Osteocyte (in vitro differentiated cells): Measurements from ENCODE around the gene POC1A. TPM values are rescaled to one million over a fixed set of nuclear protein-coding genes. Genes with fewer than 3 reads are reported as not detected.

ENCODE experiments used
- DNase-seq: peaks from one replicate; pipeline ENCODE4 v3.0.0; 2021; ENCODE audit warnings: mixed read lengths; ENCODE audit not compliant: unreplicated experiment; ENCODE audit errors: extremely low spot score
- H3K27ac Mint-ChIP-seq: one replicate; pipeline ENCODE4 v1.8.0; 2021; ENCODE audit warnings: mild to moderate bottlenecking, mixed read lengths; ENCODE audit not compliant: unreplicated experiment
- H3K27me3 Mint-ChIP-seq: one replicate; pipeline ENCODE4 v1.8.0; 2021; ENCODE audit warnings: mixed read lengths; ENCODE audit not compliant: unreplicated experiment
- H3K36me3 Mint-ChIP-seq: one replicate; pipeline ENCODE4 v1.8.0; 2021; ENCODE audit warnings: mixed read lengths; ENCODE audit not compliant: unreplicated experiment
- H3K4me1 Mint-ChIP-seq: one replicate; pipeline ENCODE4 v1.8.0; 2021; ENCODE audit warnings: mixed read lengths; ENCODE audit not compliant: unreplicated experiment
- H3K4me3 Mint-ChIP-seq: one replicate; pipeline ENCODE4 v1.8.0; 2021; ENCODE audit warnings: mild to moderate bottlenecking, moderate library complexity, mixed read lengths; ENCODE audit not compliant: unreplicated experiment
- H3K9me3 Mint-ChIP-seq: one replicate; pipeline ENCODE4 v1.8.0; 2021; ENCODE audit warnings: mixed read lengths; ENCODE audit not compliant: unreplicated experiment
- CTCF ChIP-seq: fragments of 200-600 bp; sonication (generic); IDR thresholded peaks from 2 replicates; pipeline ENCODE4 v1.5.0; 2021; ENCODE audit warnings: antibody characterized with exemption, mild to moderate bottlenecking, moderate library complexity
- total RNA-seq: library from RNA; stranded (reverse); gene quantifications from 2 replicates; pipeline ENCODE4 v1.2.1, GENCODE V29; 2021

POC1A gene
- total RNA-seq, 1 donor from 2014 or later = 5.1 TPM

- Mint-ChIP-seq H3K36me3 (no peaks in the 10 kb centered on the region), H3K9me3 (no peaks in the 10 kb centered on the region), H3K4me3 (no peak overlapping the region), H3K27ac (no peak overlapping the region), H3K4me1 (peaks cover 23% of the 10 kb centered on the region), H3K27me3 (no peaks in the 10 kb centered on the region)
- DNase-seq = no peak
- TF ChIP-seq CTCF = no peak
Measured at GRCh38 chr3:52084954-52085680, 69.1 kb downstream of the POC1A start.

DNA sequence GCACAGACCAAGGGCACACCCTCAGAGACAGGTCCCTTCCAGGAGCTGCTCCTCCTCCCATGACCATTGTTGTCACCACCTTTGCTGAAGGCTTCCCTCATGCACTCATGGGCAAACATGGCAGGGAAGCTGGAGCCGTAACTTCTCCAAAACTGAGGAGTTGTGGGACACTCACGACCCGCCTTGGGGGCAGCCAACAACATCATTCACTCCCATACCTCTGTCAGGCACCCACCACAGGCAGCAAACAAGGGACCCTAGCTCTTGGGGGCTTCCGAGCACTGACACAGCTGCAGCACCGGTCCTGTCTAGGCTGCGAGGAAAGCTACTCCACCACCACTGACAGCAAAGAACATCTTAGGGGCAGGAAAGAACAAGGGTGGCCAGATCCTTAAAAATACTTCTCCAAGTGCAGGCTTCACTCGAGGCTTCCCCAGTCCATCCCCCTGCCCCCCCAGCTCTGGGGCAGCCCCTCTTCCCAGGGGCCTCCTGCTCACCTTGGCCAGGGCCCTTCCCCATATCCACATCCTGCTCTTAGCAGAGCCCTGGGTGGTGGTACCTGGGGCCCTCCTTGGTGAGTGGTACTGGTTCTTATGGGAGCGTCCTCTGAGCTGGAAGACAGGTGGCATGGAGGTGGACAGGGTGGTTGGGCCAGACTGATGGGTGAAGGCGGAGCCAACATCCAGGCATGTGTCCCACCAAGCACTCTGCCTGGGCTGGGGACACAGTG, 69.8 kb downstream of the POC1A start:
- Mint-ChIP-seq H3K4me3 (no peak overlapping the region), H3K9me3 (no peaks in the 10 kb centered on the region), H3K27me3 (no peaks in the 10 kb centered on the region), H3K4me1 (peaks cover 16% of the 10 kb centered on the region), H3K27ac (no peak overlapping the region), H3K36me3 (no peaks in the 10 kb centered on the region)
- TF ChIP-seq CTCF = no peak
- no peak for DNase-seq

GRCh38 chr3:52083556-52084087, 70.6 kb downstream of the POC1A start:
- Mint-ChIP-seq H3K27ac (no peak overlapping the region), H3K4me3 (no peak overlapping the region), H3K9me3 (no peaks in the 10 kb centered on the region), H3K27me3 (no peaks in the 10 kb centered on the region), H3K36me3 (no peaks in the 10 kb centered on the region), H3K4me1 (peaks cover 8% of the 10 kb centered on the region)
- TF ChIP-seq CTCF = no peak
- DNase-seq = no peak

- H3K9me3 Mint-ChIP-seq = no peaks in the 10 kb centered on the region
- no peaks in the 10 kb centered on the region for H3K27me3 Mint-ChIP-seq
- peaks cover 4% of the 10 kb centered on the region for H3K4me1 Mint-ChIP-seq
- DNase-seq = no peak
- no peaks in the 10 kb centered on the region for H3K36me3 Mint-ChIP-seq
- no peak overlapping the region for H3K27ac Mint-ChIP-seq
- no peak overlapping the region for H3K4me3 Mint-ChIP-seq
- no peak for TF ChIP-seq CTCF
Measured at GRCh38 chr3:52082951-52083350, 71.3 kb downstream of the POC1A start.
